DND-41 (cell line): ENCODE measurements around the gene RGS19.

Source experiments
- CTCF ChIP-seq: IDR thresholded peaks from 2 replicates; pipeline ENCODE4 v1.5.1; 2012; ENCODE audit warnings: borderline replicate concordance, low read length, moderate library complexity, mild to moderate bottlenecking; ENCODE audit not compliant: poor library complexity, severe bottlenecking; ENCODE audit errors: extremely low read depth
- EZH2 ChIP-seq: IDR thresholded peaks from 3 replicates; pipeline ENCODE4 v1.6.1; 2012; ENCODE audit warnings: borderline replicate concordance, low read depth, mild to moderate bottlenecking, moderate library complexity, low read length, inconsistent platforms; ENCODE audit not compliant: severe bottlenecking

DNA sequence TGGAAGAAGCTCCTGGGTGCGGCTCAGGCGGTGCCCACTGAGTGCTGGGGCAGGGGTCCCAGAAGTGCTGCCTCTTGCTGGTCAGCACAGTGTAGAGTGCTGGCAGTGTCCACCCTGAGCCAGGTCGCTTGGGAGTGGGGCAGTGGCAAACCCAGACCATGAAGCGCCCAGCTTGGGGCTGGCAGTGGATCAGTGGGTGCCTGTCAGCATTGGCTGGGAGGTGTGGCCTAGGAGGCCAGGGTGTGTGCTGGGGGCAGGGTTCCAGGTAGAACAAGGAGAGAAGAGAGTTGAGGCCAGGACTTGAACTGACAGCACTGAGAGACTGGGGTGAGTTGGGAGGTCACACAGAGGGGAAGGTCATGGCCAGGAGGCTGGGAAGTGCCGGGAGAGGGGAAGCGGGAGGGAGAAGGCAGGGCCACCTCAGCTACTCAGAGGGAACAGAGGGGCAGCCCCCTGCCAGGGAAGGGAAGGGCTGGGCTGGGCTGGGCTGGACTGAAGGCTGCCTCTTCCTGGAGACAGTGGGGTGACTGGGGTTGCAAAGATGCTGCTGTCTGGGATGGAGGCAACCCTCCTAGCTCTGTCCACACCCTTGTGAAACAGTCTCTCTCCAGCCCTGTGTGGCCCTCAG lies 12.2 kb downstream of the RGS19 start:
- no peak for TF ChIP-seq CTCF
- TF ChIP-seq EZH2: no peak
